Ovary (tissue), 9 donors: ENCODE data around the gene COL18A1. TPM values are rescaled to one million over a fixed set of nuclear protein-coding genes. Genes with fewer than 3 reads are reported as not detected.

Experiments
- DNase-seq, 5 donors: peaks; one replicate each; pipeline ENCODE4 v3.0.0-alpha.2; 2019 to 2020
- H3K27ac ChIP-seq, 2 donors: fragments of 200-600 bp; one replicate each; pipeline versions ENCODE4 v1.5.1 to v1.8.0; 2019 to 2022
- H3K27me3 ChIP-seq: fragments of 200-600 bp; one replicate; pipeline ENCODE4 v1.8.0; 2022
- H3K36me3 ChIP-seq: fragments of 200-600 bp; sonication (generic); one replicate; pipeline ENCODE4 v1.5.1; 2019
- H3K4me1 ChIP-seq: one replicate; pipeline ENCODE4 v1.8.1; 2013; ENCODE audit warnings: mild to moderate bottlenecking, moderate library complexity; ENCODE audit not compliant: insufficient read depth
- H3K4me3 ChIP-seq: fragments of 200-600 bp; sonication (generic); one replicate; pipeline ENCODE4 v1.5.1; 2017
- H3K9me3 ChIP-seq, 2 donors: fragments of 200-600 bp in 1 of 2; sonication (generic) in 1 of 2; one replicate each; pipeline versions ENCODE4 v1.5.1 to v1.8.1; 2013 to 2019; ENCODE audit warnings: mild to moderate bottlenecking in 1 of 2, moderate library complexity in 1 of 2
- EP300 ChIP-seq: sonication (generic); formaldehyde crosslinking; IDR thresholded peaks from one replicate; pipeline ENCODE4 v1.6.1; 2017; ENCODE audit warnings: antibody characterized with exemption
- POLR2A ChIP-seq: fragments of 450-650 bp; IDR thresholded peaks from one replicate; pipeline ENCODE4 v1.6.1; 2017; ENCODE audit warnings: antibody characterized with exemption, mild to moderate bottlenecking, moderate library complexity
- WGBS, 3 donors: extraction: QIAGEN DNeasy Blood & Tissue Kit in 1 of 3; methylation state at CpG; one replicate each; pipeline versions ENCODE4 v1.1.5 to v1.1.7; 2013 to 2017; 5-methylcytosine and 5-hydroxymethylcytosine counted together
- intact Hi-C, 4 donors: fragments of 100-400 bp; cut with DNase I; formaldehyde crosslinking; loops; one replicate each; pipeline versions ENCODE4 v1.11.0 to v1.15.1; 2022 to 2023
- polyA plus RNA-seq, 2 donors: library from polyadenylated mRNA; stranded (reverse); fragments of 200-250 nt in 1 of 2; fragments of 350-450 nt in 1 of 2; fragmentation: Illumina TruSeq in 1 of 2; extraction: RNeasy Lipid Tissue Mini Kit (QIAGEN cat#74804) in 1 of 2; gene quantifications; one replicate each; pipeline ENCODE4 v1.2.3, GENCODE V29; 2013 to 2014
- total RNA-seq, 7 donors: library from RNA; depleted of rRNA in 2 of 7; stranded (reverse); fragments of >200 nt in 2 of 7; fragmentation: NEBNext Ultra II Directional in 3 of 7; extraction: Animal tissue kit (Norgen Biotek cat#: 25700) in 3 of 7; gene quantifications; one replicate each; pipeline versions ENCODE4 v1.1.0 to v1.2.4, GENCODE V29; 2016 to 2023
- TF ChIP-seq, protein P1 (sequence below), 3 donors: fragments of 450-650 bp in 2 of 3; fragments of 200-600 bp in 1 of 3; IDR thresholded peaks; one replicate each; pipeline versions ENCODE4 v1.5.1 to v1.8.0; 2016 to 2022; ENCODE audit warnings: antibody characterized with exemption in 3 of 3, mild to moderate bottlenecking in 1 of 3
- donor health status: DM: no; HTN: no; CAD: no; lungs with moderate emphysema.
- donor health status: DM: no; HTN: no; CAD: no.
- donor health status: Bipolar disorder and iron deficiency.
- donor health status: DM: yes; HTN: yes; CAD: no.
- donor health status: DM: no; HTN: no; CAD: no.
- donor health status: DM: yes; HTN: yes; CAD: no.

The COL18A1 gene
- total and polyA plus RNA-seq, 9 donors, result 11.1 to 353 (median 268) TPM

DNA sequence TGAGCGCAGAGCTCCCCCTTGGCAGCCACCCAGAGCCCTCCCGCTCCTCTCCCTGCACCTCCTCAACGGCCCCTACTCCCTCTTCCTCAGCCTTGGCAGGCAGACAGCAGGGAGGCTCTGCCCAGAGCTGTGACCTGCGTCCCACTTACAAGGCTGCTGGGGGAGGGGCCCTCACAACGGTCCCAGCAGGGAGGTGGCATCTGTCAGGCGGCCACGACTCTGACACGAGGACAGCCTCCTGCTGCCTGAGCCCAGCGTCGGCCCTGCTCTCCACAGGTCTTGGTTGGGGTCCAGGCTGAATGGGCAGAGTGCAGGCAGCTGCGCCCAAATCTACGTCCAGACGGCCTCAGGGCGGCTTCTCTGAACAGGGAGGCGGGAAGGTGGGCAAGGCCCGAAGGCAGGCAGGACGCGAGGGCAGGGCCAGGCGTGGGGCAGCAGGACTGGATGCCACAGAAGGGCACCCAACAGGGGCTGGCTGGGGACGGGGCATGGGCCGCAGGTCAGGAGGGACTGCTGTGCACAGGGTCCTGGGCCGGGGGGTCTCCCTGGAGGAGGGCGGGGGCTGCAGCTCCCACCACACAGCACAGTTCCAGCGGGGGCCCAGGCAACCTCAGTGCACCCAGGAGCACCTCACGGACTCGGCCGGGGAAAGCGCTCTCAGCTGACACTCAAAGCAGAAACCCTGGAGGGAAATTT is 129.8 kb downstream of the COL18A1 start:
- Histone ChIP-seq H3K36me3 (no peaks in the 10 kb centered on the region), H3K4me1 (peaks cover 7% of the 10 kb centered on the region), H3K27ac (no peak overlapping the region), H3K4me3 (no peak overlapping the region), H3K27me3 (no peaks in the 10 kb centered on the region), H3K9me3 (no peaks in the 10 kb centered on the region)
- 46 to 57% (median 55%) methylated on average over 20 to 28 of the region's 28 CpGs for WGBS, 3 donors
- TF ChIP-seq POLR2A (no peak), EP300 (no peak)
- TF ChIP-seq, protein P1, sequence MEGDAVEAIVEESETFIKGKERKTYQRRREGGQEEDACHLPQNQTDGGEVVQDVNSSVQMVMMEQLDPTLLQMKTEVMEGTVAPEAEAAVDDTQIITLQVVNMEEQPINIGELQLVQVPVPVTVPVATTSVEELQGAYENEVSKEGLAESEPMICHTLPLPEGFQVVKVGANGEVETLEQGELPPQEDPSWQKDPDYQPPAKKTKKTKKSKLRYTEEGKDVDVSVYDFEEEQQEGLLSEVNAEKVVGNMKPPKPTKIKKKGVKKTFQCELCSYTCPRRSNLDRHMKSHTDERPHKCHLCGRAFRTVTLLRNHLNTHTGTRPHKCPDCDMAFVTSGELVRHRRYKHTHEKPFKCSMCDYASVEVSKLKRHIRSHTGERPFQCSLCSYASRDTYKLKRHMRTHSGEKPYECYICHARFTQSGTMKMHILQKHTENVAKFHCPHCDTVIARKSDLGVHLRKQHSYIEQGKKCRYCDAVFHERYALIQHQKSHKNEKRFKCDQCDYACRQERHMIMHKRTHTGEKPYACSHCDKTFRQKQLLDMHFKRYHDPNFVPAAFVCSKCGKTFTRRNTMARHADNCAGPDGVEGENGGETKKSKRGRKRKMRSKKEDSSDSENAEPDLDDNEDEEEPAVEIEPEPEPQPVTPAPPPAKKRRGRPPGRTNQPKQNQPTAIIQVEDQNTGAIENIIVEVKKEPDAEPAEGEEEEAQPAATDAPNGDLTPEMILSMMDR (IDR thresholded peaks at IDR 0.05), result no peak
- peak in 4 of 5 donors; percentile 32 to 73 (median 61) for DNase-seq
- intact Hi-C loops, result no loop called here

DNA sequence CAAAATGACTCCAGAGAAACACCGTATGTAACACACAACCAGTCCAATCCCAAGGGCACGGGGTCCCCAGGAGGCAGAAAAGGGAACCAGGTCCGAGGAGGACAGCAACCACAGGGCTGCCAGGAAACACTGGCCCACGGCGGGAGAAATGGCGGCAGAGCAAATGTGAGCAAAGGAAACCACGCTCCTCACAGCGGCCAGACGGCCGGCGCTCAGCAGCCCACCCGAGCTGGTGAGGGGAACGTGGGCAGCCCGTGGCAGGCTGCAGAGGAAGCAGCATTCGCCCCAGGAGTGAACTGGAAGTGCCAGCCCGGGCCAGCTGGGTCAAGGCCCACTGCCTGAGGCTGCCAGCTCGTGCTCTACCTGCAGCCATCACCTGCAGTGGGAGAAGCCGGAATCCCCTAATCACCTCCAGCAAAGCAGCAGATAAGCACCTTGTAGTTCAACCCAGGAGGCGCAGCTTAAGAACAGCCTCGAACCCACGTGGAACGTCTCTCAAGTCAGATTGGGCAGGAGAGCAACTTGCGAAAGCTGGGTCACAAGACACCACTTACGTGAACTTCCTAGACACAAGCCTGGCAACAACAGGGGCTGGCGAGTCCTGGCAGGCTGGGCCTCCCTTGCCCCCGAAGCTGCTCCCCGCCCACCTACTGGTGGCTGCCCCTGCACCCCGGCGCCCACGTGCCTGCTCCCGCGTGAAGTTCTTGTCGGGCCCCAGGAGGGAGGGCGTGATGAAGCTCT is 130.5 kb downstream of the COL18A1 start:
- TF ChIP-seq EP300 (no peak), POLR2A (no peak)
- TF ChIP-seq, protein P1 (IDR thresholded peaks at IDR 0.05), result no peak
- Histone ChIP-seq H3K4me1 (peaks cover 7% of the 10 kb centered on the region), H3K36me3 (no peaks in the 10 kb centered on the region), H3K9me3 (no peaks in the 10 kb centered on the region), H3K27ac (no peak overlapping the region), H3K4me3 (no peak overlapping the region), H3K27me3 (no peaks in the 10 kb centered on the region)
- intact Hi-C loops, result no loop called here
- WGBS, 3 donors, result 84 to 90% (median 87%) methylated on average over 30 to 34 of the region's 34 CpGs
- DNase-seq, result peak in 4 of 5 donors; percentile 14 to 33 (median 21)

DNA sequence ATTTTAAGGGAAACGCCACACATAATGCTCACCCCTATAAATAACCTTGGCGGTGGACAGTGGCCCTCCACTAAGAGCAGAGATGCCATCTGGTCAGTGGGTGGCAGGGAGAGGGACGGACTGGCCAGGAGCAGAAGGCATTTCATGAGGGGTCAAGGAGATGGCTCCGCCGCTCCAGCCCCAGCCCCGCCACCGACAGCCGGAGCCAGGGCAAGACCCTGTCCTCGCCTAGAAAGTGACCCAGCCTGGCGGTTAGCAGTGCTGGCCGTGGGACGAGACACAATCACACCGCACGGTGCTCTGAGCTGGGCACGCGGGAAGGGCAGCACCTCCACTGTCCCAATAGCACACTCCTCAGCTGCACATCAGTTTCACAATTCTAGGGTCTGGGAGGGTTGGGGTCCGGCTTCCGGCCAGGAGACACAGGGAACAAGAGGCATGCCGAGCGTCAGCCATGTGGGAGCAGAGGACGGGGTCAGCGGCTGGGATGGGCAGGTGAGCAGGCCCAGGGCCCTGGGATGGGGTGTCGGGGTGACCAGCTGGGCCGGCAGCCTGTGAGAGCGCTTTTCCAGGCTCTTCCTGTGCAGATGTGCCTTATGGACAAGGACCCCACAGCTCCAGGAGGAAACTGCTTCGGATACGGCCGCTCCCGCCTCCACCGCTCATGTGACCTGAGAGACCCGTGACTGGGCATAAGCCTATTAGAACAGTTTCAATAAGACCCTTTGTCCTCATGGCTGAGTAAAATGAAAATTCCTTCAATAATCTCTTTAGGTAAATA is 131.5 kb downstream of the COL18A1 start:
- H3K4me3 ChIP-seq, result no peak overlapping the region
- H3K4me1 ChIP-seq, result peaks cover 10% of the 10 kb centered on the region
- H3K36me3 ChIP-seq, result no peaks in the 10 kb centered on the region
- H3K27me3 ChIP-seq, result no peaks in the 10 kb centered on the region
- intact Hi-C loops, result no loop called here
- no peak overlapping the region for H3K27ac ChIP-seq
- TF ChIP-seq EP300, result no peak
- no peak for TF ChIP-seq POLR2A
- TF ChIP-seq, protein P1 (IDR thresholded peaks at IDR 0.05), result no peak
- DNase-seq, result peak in 4 of 5 donors; percentile 16 to 34 (median 20)
- WGBS, 3 donors, result 90 to 94% (median 91%) methylated on average over 31 of the region's 31 CpGs
- no peaks in the 10 kb centered on the region for H3K9me3 ChIP-seq

DNA sequence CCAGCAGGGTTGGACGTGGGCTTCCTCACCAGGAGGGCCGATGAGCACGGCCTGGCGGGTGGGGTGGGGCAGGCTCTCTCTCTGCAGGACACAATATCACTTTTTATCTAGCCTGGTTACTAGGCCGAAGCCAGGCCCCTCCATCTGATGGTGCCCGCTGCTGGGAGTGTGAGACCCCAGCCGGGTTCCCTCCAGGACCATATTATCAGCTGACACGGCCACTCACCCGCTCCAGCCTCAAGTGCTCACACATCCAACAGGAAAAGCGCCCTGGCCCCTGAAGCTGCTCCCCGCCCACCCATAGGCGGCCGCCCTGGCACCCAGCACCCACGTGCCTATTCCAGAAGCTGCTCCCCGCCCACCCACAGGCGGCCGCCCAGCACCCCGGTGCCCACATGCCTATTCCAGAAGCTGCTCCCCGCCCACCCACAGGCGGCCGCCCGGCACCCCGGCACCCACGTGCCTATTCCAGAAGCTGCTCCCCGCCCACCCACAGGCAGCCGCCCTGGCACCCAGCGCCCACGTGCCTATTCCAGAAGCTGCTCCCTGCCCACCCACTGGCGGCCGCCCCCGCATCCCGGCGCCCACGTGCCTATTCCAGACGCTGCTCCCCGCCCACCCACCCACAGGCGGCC is 132.3 kb downstream of the COL18A1 start:
- no peak overlapping the region for H3K27ac ChIP-seq
- intact Hi-C loops, result no loop called here
- H3K27me3 ChIP-seq, result no peaks in the 10 kb centered on the region
- no peaks in the 10 kb centered on the region for H3K9me3 ChIP-seq
- DNase-seq, result peak in 4 of 5 donors; percentile 15 to 29 (median 20)
- H3K4me1 ChIP-seq, result peaks cover 12% of the 10 kb centered on the region
- no peaks in the 10 kb centered on the region for H3K36me3 ChIP-seq
- no peak overlapping the region for H3K4me3 ChIP-seq
- WGBS, 3 donors, result 90 to 95% (median 90%) methylated on average over 33 to 37 of the region's 37 CpGs
- TF ChIP-seq POLR2A (no peak), EP300 (no peak)
- TF ChIP-seq, protein P1 (IDR thresholded peaks at IDR 0.05), result no peak
